Activated naive CD4-positive, alpha-beta T cell treated with anti-CD3 and anti-CD28 coated beads, Interleukin-2, amount 50 U/mL, for 72 hours (primary cell): ENCODE measurements around the gene GRHL3. TPM values are rescaled to one million over a fixed set of nuclear protein-coding genes. Genes with fewer than 3 reads are reported as not detected.

Source experiments
- ATAC-seq, 2 donors: fragments of 150-1000 bp; cut with Tn5 transposase; 2 replicates each; pipeline ENCODE4 v1.10.0; 2021; ENCODE audit warnings: mild to moderate bottlenecking in 2 of 2, moderate library complexity in 2 of 2
- DNase-seq, 2 donors: peaks; one replicate each; pipeline ENCODE4 v3.0.0; 2021 to 2022; ENCODE audit warnings: low spot score in 2 of 2
- H3K27ac Mint-ChIP-seq, 2 donors: one replicate each; pipeline ENCODE4 v1.8.0; 2022; ENCODE audit warnings: mild to moderate bottlenecking in 2 of 2, mixed read lengths in 2 of 2
- H3K36me3 Mint-ChIP-seq, 2 donors: one replicate each; pipeline ENCODE4 v1.8.0; 2022; ENCODE audit warnings: mixed read lengths in 2 of 2
- H3K9me3 Mint-ChIP-seq, 2 donors: one replicate each; pipeline ENCODE4 v1.8.0; 2022; ENCODE audit warnings: mixed read lengths in 2 of 2
- total RNA-seq, 2 donors: library from RNA; stranded (reverse); gene quantifications; one replicate each; pipeline ENCODE4 v1.2.3, GENCODE V29; 2022

Gene GRHL3
- total RNA-seq, 2 donors from 2014 or later = not detected

GRCh38 chr1:24388331-24388885, 69.3 kb downstream of the GRHL3 start:
- no peak for DNase-seq
- ATAC-seq = no peak
- Mint-ChIP-seq H3K27ac (no peak overlapping the region), H3K9me3 (no peaks in the 10 kb centered on the region), H3K36me3 (peaks cover 8 to 9% of the 10 kb centered on the region in 2 donors)

- Mint-ChIP-seq H3K27ac (no peak overlapping the region), H3K9me3 (no peaks in the 10 kb centered on the region), H3K36me3 (peaks cover 8 to 9% of the 10 kb centered on the region in 2 donors)
- DNase-seq (no peak), ATAC-seq (no peak)
These were observed 70.1 kb downstream of the GRHL3 start for GRCh38 chr1:24389231-24389678.

- ATAC-seq = peak; percentile 66 to 71
- peak overlapping the region; percentile 67 to 90 for H3K27ac Mint-ChIP-seq
- DNase-seq = peak in 1 of 2 donors; percentile 69
- H3K36me3 Mint-ChIP-seq = peaks cover 8 to 9% of the 10 kb centered on the region in 2 donors
- no peaks in the 10 kb centered on the region for H3K9me3 Mint-ChIP-seq
These were observed 72.0 kb downstream of the GRHL3 start for GRCh38 chr1:24390924-24391782.

- Mint-ChIP-seq H3K27ac (peak overlapping the region; percentile 67 to 90), H3K9me3 (no peaks in the 10 kb centered on the region), H3K36me3 (peaks cover 1 to 8% of the 10 kb centered on the region in 2 donors)
- peak; percentile 83 to 88 for ATAC-seq
- peak; percentile 60 to 65 for DNase-seq
These were observed 72.9 kb downstream of the GRHL3 start for GRCh38 chr1:24391882-24392603.

GRCh38 chr1:24392604-24392946, 73.4 kb downstream of the GRHL3 start:
- peak overlapping the region; percentile 67 to 84 for H3K27ac Mint-ChIP-seq
- H3K36me3 Mint-ChIP-seq = peaks cover 0 to 8% of the 10 kb centered on the region in 2 donors
- DNase-seq (no peak), ATAC-seq (peak; percentile 1 to 3)
- H3K9me3 Mint-ChIP-seq = no peaks in the 10 kb centered on the region

GRCh38 chr1:24392982-24393650, 74.0 kb downstream of the GRHL3 start:
- Mint-ChIP-seq H3K36me3 (peaks cover 0 to 8% of the 10 kb centered on the region in 2 donors), H3K9me3 (no peaks in the 10 kb centered on the region), H3K27ac (peak overlapping the region; percentile 67)
- ATAC-seq (no peak), DNase-seq (no peak)

- Mint-ChIP-seq H3K36me3 (peaks cover 0 to 8% of the 10 kb centered on the region in 2 donors), H3K27ac (peak overlapping the region in 1 of 2 donors; percentile 67), H3K9me3 (no peaks in the 10 kb centered on the region)
- DNase-seq (no peak), ATAC-seq (no peak)
These were observed 74.7 kb downstream of the GRHL3 start for GRCh38 chr1:24393892-24394291.

GRCh38 chr1:24400065-24400464, 80.9 kb downstream of the GRHL3 start:
- DNase-seq (no peak), ATAC-seq (no peak)
- no peaks in the 10 kb centered on the region for H3K9me3 Mint-ChIP-seq
- H3K27ac Mint-ChIP-seq = no peak overlapping the region
- no peaks in the 10 kb centered on the region for H3K36me3 Mint-ChIP-seq

- ATAC-seq (no peak), DNase-seq (no peak)
- Mint-ChIP-seq H3K36me3 (peaks cover 0 to 8% of the 10 kb centered on the region in 2 donors), H3K27ac (no peak overlapping the region), H3K9me3 (no peaks in the 10 kb centered on the region)
These were observed 84.6 kb downstream of the GRHL3 start for GRCh38 chr1:24403806-24404205.

Other genes with a start within 250 kb of the GRHL3 start
- not detected for gene MYOM3, start 207.2 kb upstream of the GRHL3 start, total RNA-seq
- gene IL22RA1, start 176.2 kb upstream of the GRHL3 start, total RNA-seq = not detected
- 1 to 10 TPM; 5.0 to 6.3 TPM for gene IFNLR1, start 132.1 kb upstream of the GRHL3 start, total RNA-seq
- gene STPG1, start 94.4 kb downstream of the GRHL3 start, total RNA-seq = 1 to 10 TPM; 6.1 to 7.0 TPM
- gene NIPAL3, start 96.4 kb downstream of the GRHL3 start, total RNA-seq = 10 to 100 TPM; 40.7 to 66.1 TPM
- 10 to 100 TPM; 43.6 to 51.8 TPM for gene RCAN3, start 183.5 kb downstream of the GRHL3 start, total RNA-seq
- under 1 TPM; 0.05 to 0.14 TPM for gene NCMAP, start 236.7 kb downstream of the GRHL3 start, total RNA-seq